ENCODE results near the gene COQ8B.

COQ8B gene

GRCh38 chr19:40691421-40692211, 25.1 kb downstream of the COQ8B start:
- DNase-seq (ENCODE audit: low read depth): no peak

- peak; percentile 77 for DNase-seq (ENCODE audit: low read depth)
Measured at GRCh38 chr19:40690693-40691420, 25.8 kb downstream of the COQ8B start.

GRCh38 chr19:40690050-40690692, 26.5 kb downstream of the COQ8B start, which contains the start of gene NUMBL:
TSS of gene NUMBL (minus strand) at chr19:40690651. CDS start at chr19:40690483, 168 bp downstream.
- no peak for DNase-seq (ENCODE audit: low read depth)

- DNase-seq (ENCODE audit: low read depth): no peak
Measured at GRCh38 chr19:40689339-40690049, 27.2 kb downstream of the COQ8B start.

GRCh38 chr19:40688987-40689338, 27.7 kb downstream of the COQ8B start:
- no peak for DNase-seq (ENCODE audit: low read depth)

- DNase-seq (ENCODE audit: low read depth): no peak
Measured at GRCh38 chr19:40688309-40688708, 28.4 kb downstream of the COQ8B start.

- DNase-seq (ENCODE audit: low read depth): no peak
Measured at GRCh38 chr19:40687525-40688016, 29.1 kb downstream of the COQ8B start.

- no peak for DNase-seq (ENCODE audit: low read depth)
Measured at GRCh38 chr19:40686882-40687524, 29.7 kb downstream of the COQ8B start.

GRCh38 chr19:40685563-40685962, 31.1 kb downstream of the COQ8B start:
- DNase-seq (ENCODE audit: low read depth): no peak

- no peak for DNase-seq (ENCODE audit: low read depth)
Measured at GRCh38 chr19:40685016-40685526, 31.6 kb downstream of the COQ8B start.

- DNase-seq (ENCODE audit: low read depth): no peak
Measured at GRCh38 chr19:40684280-40684679, 32.4 kb downstream of the COQ8B start.

- no peak for DNase-seq (ENCODE audit: low read depth)
Measured at GRCh38 chr19:40683437-40683836, 33.2 kb downstream of the COQ8B start.

GRCh38 chr19:40682431-40682964, 34.2 kb downstream of the COQ8B start:
- no peak for DNase-seq (ENCODE audit: low read depth)

GRCh38 chr19:40681039-40681438, 35.6 kb downstream of the COQ8B start:
- no peak for DNase-seq (ENCODE audit: low read depth)

GRCh38 chr19:40677156-40677555, 39.5 kb downstream of the COQ8B start:
- no peak for DNase-seq (ENCODE audit: low read depth)

GRCh38 chr19:40674291-40674690, 42.4 kb downstream of the COQ8B start:
- DNase-seq (ENCODE audit: low read depth): no peak

GRCh38 chr19:40673397-40673796, 43.3 kb downstream of the COQ8B start:
- DNase-seq (ENCODE audit: low read depth): no peak

- DNase-seq (ENCODE audit: low read depth): no peak
Measured at GRCh38 chr19:40672573-40673299, 44.0 kb downstream of the COQ8B start.

- no peak for DNase-seq (ENCODE audit: low read depth)
Measured at GRCh38 chr19:40672038-40672437, 44.6 kb downstream of the COQ8B start.

GRCh38 chr19:40671404-40671803, 45.3 kb downstream of the COQ8B start:
- no peak for DNase-seq (ENCODE audit: low read depth)

All from CMK (cell line).